Measurements from ENCODE around the gene DAB1.

DNA sequence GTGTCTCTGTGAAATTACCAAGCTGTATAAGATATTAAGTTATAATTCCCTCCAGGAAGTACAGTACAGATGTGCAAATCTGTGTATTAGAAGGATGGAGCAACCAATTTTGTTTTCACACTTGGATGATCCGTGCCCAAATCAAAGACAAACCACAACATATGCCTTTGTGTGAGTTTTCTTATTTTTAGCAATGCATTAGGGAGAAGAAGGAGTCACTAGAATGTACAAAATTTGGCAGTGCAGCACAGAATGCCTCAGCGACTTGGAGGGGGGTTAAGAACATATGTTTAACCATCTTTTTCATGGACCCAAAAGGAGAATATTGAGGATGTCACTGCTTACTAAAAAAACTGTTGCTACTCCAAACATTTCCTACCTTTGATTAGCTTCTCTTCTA lies 45.3 kb downstream of the DAB1 start:
- TF ChIP-seq BMI1 (IDR thresholded peaks at IDR 0.05; ENCODE audit: borderline replicate concordance) (no peak), POLR2AphosphoS5 (IDR thresholded peaks at IDR 0.05; ENCODE audit: low read length) (no peak)
- TF ChIP-seq, protein P1, sequence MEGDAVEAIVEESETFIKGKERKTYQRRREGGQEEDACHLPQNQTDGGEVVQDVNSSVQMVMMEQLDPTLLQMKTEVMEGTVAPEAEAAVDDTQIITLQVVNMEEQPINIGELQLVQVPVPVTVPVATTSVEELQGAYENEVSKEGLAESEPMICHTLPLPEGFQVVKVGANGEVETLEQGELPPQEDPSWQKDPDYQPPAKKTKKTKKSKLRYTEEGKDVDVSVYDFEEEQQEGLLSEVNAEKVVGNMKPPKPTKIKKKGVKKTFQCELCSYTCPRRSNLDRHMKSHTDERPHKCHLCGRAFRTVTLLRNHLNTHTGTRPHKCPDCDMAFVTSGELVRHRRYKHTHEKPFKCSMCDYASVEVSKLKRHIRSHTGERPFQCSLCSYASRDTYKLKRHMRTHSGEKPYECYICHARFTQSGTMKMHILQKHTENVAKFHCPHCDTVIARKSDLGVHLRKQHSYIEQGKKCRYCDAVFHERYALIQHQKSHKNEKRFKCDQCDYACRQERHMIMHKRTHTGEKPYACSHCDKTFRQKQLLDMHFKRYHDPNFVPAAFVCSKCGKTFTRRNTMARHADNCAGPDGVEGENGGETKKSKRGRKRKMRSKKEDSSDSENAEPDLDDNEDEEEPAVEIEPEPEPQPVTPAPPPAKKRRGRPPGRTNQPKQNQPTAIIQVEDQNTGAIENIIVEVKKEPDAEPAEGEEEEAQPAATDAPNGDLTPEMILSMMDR (IDR thresholded peaks at IDR 0.05 in 2 of 3, conservative IDR thresholded peaks at IDR 0.05 in 1 of 3; ENCODE audit: control insufficient read depth in 2 of 3, extremely low read depth in 1 of 3, insufficient read depth in 1 of 3, low read depth in 3 of 3, low read length in 3 of 3), result no peak
- TF ChIP-seq, protein P2, sequence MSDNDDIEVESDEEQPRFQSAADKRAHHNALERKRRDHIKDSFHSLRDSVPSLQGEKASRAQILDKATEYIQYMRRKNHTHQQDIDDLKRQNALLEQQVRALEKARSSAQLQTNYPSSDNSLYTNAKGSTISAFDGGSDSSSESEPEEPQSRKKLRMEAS (IDR thresholded peaks at IDR 0.05; ENCODE audit: low read depth, low read length), result no peak
